DND-41 (cell line): Measurements from ENCODE around the gene ATP2C1.

Source experiments
- ATAC-seq: fragments of 200-7000 bp; cut with Tn5 transposase; 3 replicates; pipeline ENCODE4 v1.9.1; 2021; ENCODE audit warnings: low read depth; ENCODE audit not compliant: insufficient read depth
- DNase-seq: peaks from one replicate; pipeline ENCODE4 v3.0.0-alpha.2; 2020
- H2AFZ ChIP-seq: 2 replicates; pipeline ENCODE4 v1.6.0; 2012; ENCODE audit warnings: low read depth, low read length
- H3K27ac ChIP-seq: 2 replicates; pipeline ENCODE4 v1.5.1; 2012; ENCODE audit warnings: low read length, inconsistent platforms
- H3K27me3 ChIP-seq: fragments of 200-600 bp; sonication (generic); 2 replicates; pipeline ENCODE4 v1.6.0; 2012; ENCODE audit warnings: low read length, mild to moderate bottlenecking, inconsistent platforms; ENCODE audit not compliant: insufficient read depth, poor library complexity
- H3K36me3 ChIP-seq: 2 replicates; pipeline ENCODE4 v1.5.1; 2012; ENCODE audit warnings: low read length, inconsistent platforms; ENCODE audit not compliant: insufficient read depth
- H3K4me1 ChIP-seq: 2 replicates; pipeline ENCODE4 v1.5.1; 2012; ENCODE audit warnings: mild to moderate bottlenecking, low read length; ENCODE audit not compliant: insufficient read depth
- H3K4me2 ChIP-seq: 2 replicates; pipeline ENCODE4 v1.6.0; 2012; ENCODE audit warnings: mild to moderate bottlenecking, moderate library complexity, low read length, inconsistent platforms; ENCODE audit not compliant: insufficient read depth
- H3K4me3 ChIP-seq, 2 experiments: fragments of 200-600 bp in 1 of 2; shearing (Covaris generic) in 1 of 2; 2 replicates each; pipeline ENCODE4 v1.5.1; 2012 to 2016; ENCODE audit warnings: inconsistent platforms in 2 of 2, low read length in 2 of 2, mild to moderate bottlenecking in 2 of 2, low read depth in 1 of 2, moderate library complexity in 1 of 2
- H3K79me2 ChIP-seq: 2 replicates; pipeline ENCODE4 v1.6.0; 2012; ENCODE audit warnings: low read length, inconsistent platforms; ENCODE audit not compliant: insufficient read depth
- H3K9ac ChIP-seq: 2 replicates; pipeline ENCODE4 v1.6.0; 2012; ENCODE audit warnings: low read depth, mild to moderate bottlenecking, inconsistent platforms, low read length, moderate library complexity
- H3K9me3 ChIP-seq: 2 replicates; pipeline ENCODE4 v1.5.1; 2012; ENCODE audit warnings: low read length, moderate library complexity, mild to moderate bottlenecking, inconsistent platforms; ENCODE audit not compliant: insufficient read depth, severe bottlenecking
- H4K20me1 ChIP-seq: 2 replicates; pipeline ENCODE4 v1.6.0; 2012; ENCODE audit warnings: low read length; ENCODE audit not compliant: insufficient read depth
- CTCF ChIP-seq: IDR thresholded peaks from 2 replicates; pipeline ENCODE4 v1.5.1; 2012; ENCODE audit warnings: borderline replicate concordance, low read length, moderate library complexity, mild to moderate bottlenecking; ENCODE audit not compliant: poor library complexity, severe bottlenecking; ENCODE audit errors: extremely low read depth
- EZH2 ChIP-seq: IDR thresholded peaks from 3 replicates; pipeline ENCODE4 v1.6.1; 2012; ENCODE audit warnings: borderline replicate concordance, low read depth, mild to moderate bottlenecking, moderate library complexity, low read length, inconsistent platforms; ENCODE audit not compliant: severe bottlenecking

The ATP2C1 gene

GRCh38 chr3:130961458-130961857, 67.6 kb downstream of the ATP2C1 start:
- H3K4me2 ChIP-seq = no peak overlapping the region
- H3K27ac ChIP-seq = no peak overlapping the region
- H3K9ac ChIP-seq = no peak overlapping the region
- H3K4me1 ChIP-seq = no peaks in the 10 kb centered on the region
- no peaks in the 10 kb centered on the region for H3K79me2 ChIP-seq
- H3K27me3 ChIP-seq = no peaks in the 10 kb centered on the region
- ATAC-seq = no peak
- no peaks in the 10 kb centered on the region for H4K20me1 ChIP-seq
- no peaks in the 10 kb centered on the region for H3K9me3 ChIP-seq
- no peak overlapping the region for H2AFZ ChIP-seq
- no peak for TF ChIP-seq EZH2
- no peak for TF ChIP-seq CTCF
- H3K36me3 ChIP-seq = peaks cover 47% of the 10 kb centered on the region
- DNase-seq = no peak
- H3K4me3 ChIP-seq = no peak overlapping the region

- no peak for ATAC-seq
- no peak overlapping the region for H3K9ac ChIP-seq
- no peak overlapping the region for H3K4me3 ChIP-seq
- no peaks in the 10 kb centered on the region for H3K4me1 ChIP-seq
- TF ChIP-seq EZH2 = no peak
- TF ChIP-seq CTCF = no peak
- no peaks in the 10 kb centered on the region for H3K27me3 ChIP-seq
- no peaks in the 10 kb centered on the region for H3K9me3 ChIP-seq
- no peak for DNase-seq
- H3K27ac ChIP-seq = no peak overlapping the region
- no peak overlapping the region for H3K4me2 ChIP-seq
- peaks cover 61% of the 10 kb centered on the region for H3K36me3 ChIP-seq
- no peaks in the 10 kb centered on the region for H3K79me2 ChIP-seq
- H2AFZ ChIP-seq = no peak overlapping the region
- H4K20me1 ChIP-seq = no peaks in the 10 kb centered on the region
Measured at GRCh38 chr3:130963444-130963843, 69.6 kb downstream of the ATP2C1 start.

- no peak overlapping the region for H3K27ac ChIP-seq
- H2AFZ ChIP-seq = no peak overlapping the region
- no peaks in the 10 kb centered on the region for H3K27me3 ChIP-seq
- peaks cover 59% of the 10 kb centered on the region for H3K36me3 ChIP-seq
- DNase-seq = no peak
- H3K9me3 ChIP-seq = no peaks in the 10 kb centered on the region
- H3K4me3 ChIP-seq = no peak overlapping the region
- TF ChIP-seq EZH2 (no peak), CTCF (no peak)
- no peak overlapping the region for H3K4me2 ChIP-seq
- ATAC-seq = no peak
- no peaks in the 10 kb centered on the region for H3K79me2 ChIP-seq
- no peaks in the 10 kb centered on the region for H4K20me1 ChIP-seq
- H3K4me1 ChIP-seq = no peaks in the 10 kb centered on the region
- H3K9ac ChIP-seq = no peak overlapping the region
Measured at GRCh38 chr3:130963878-130964277, 70.0 kb downstream of the ATP2C1 start.

GRCh38 chr3:130967281-130967680, 73.4 kb downstream of the ATP2C1 start:
- Histone ChIP-seq H2AFZ (no peak overlapping the region), H3K36me3 (peaks cover 58% of the 10 kb centered on the region; the same call in 1 of the 2 replicates), H3K4me2 (no peak overlapping the region), H3K4me1 (no peaks in the 10 kb centered on the region), H4K20me1 (no peaks in the 10 kb centered on the region), H3K79me2 (no peaks in the 10 kb centered on the region), H3K27ac (no peak overlapping the region), H3K9me3 (no peaks in the 10 kb centered on the region), H3K27me3 (no peaks in the 10 kb centered on the region), H3K9ac (no peak overlapping the region), H3K4me3 (no peak overlapping the region)
- DNase-seq = no peak
- TF ChIP-seq EZH2 = no peak
- no peak for TF ChIP-seq CTCF
- no peak for ATAC-seq
